DMS114 treated with DMSO at 0.1 percent for 48 hours (cell line): ENCODE measurements around the gene JARID2.

Source experiments
- DNase-seq: peaks from one replicate; lab custom pipeline; 2025; ENCODE audit not compliant: unreplicated experiment; lab: John Stamatoyannopoulos, UW

Gene JARID2

DNA sequence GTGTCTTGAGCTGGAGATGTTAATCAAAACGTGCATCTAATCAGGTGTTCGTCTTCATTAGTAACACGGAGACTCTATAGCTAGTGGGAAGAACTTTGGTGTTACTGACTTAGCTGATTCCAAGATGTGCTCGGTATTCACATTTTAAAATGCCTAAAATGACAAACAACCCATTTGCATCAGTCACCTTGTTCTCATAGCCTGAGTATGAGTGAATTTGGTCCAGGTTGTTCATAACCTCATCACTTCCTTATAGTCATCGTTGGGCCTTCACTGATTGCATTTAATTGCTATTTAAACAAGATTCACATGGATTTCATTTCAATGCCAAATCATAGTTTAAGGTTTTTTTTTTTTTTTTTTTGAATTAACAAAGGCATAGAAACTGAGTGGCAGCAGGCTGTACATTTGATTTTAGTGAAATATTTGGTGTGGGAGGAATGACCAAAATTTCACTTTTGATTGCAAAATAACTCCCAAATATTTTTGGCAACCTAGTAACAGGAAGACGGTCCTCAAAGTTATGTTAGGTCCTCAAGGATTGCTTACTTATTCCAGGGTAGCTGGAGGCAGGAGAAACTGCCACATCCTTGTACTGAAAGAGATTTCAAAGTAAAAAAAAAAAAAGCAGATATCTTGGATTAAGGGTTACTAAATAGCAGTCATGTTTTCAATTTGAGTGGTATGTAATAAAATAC, 104.7 kb downstream of the JARID2 start:
- no peak for DNase-seq

- DNase-seq = no peak
Observed at GRCh38 chr6:15351631-15352030, 105.8 kb downstream of the JARID2 start.

- DNase-seq = no peak
Observed at GRCh38 chr6:15352220-15352619, 106.4 kb downstream of the JARID2 start.

GRCh38 chr6:15352845-15353244, 107.0 kb downstream of the JARID2 start:
- no peak for DNase-seq

DNA sequence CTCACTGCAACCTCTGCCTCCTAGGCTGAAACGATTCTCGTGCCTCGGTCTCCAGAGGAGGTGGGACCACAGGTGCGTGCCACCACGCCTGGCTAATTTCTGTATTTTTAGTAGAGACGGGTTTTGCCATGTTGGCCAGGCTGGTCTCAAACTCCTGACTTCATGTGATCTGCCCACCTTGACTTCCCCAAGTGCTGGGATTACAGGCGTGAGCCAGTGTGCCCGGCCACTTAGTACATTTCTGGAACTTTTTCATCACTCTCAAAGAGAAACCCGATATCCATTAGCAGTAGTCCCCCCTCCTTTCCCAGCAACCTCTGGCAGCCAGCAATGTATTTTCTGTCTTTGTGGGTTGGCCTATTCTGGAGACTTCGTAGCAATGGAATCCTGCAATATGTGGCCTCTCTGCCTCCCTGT, 109.8 kb downstream of the JARID2 start:
- no peak for DNase-seq

DNA sequence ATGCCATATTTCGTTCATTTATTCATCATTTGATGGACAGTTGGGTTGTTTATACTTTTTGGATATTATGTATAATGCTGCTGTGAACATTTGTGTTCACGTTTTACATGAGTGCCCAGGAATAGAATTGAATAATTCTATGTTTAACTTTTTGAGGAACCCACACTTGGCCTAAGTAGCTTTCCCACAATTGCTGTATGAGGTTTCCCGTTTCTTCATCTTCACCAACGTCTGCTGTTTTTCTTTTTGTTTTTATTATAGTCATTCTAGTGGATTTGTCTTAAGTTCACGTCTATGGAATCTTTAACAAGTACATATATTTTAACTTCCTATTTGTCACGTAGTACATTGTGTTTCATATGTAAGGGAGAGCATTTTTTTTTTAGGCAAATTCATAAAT, 110.3 kb downstream of the JARID2 start:
- DNase-seq = no peak

DNA sequence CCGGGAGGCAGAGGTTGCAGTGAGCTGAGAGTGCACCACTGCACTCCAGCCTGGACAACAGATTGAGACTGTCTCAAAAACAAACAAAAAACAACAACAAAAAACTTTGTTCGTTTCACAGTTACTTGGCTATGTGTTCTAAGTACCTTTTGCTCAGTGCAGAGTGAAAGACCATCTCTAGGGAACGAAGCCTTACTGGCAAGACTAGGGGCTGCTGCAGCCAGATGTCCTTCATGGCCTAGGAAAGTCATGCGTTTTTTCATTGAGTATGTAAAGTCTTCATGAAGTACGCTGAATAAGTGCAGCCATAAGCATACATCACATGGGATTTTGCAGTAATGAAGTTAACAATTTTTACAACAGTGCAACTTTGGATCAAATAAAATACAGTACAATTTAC, 111.1 kb downstream of the JARID2 start:
- no peak for DNase-seq

- DNase-seq = no peak
Observed at GRCh38 chr6:15357782-15358181, 111.9 kb downstream of the JARID2 start.

DNA sequence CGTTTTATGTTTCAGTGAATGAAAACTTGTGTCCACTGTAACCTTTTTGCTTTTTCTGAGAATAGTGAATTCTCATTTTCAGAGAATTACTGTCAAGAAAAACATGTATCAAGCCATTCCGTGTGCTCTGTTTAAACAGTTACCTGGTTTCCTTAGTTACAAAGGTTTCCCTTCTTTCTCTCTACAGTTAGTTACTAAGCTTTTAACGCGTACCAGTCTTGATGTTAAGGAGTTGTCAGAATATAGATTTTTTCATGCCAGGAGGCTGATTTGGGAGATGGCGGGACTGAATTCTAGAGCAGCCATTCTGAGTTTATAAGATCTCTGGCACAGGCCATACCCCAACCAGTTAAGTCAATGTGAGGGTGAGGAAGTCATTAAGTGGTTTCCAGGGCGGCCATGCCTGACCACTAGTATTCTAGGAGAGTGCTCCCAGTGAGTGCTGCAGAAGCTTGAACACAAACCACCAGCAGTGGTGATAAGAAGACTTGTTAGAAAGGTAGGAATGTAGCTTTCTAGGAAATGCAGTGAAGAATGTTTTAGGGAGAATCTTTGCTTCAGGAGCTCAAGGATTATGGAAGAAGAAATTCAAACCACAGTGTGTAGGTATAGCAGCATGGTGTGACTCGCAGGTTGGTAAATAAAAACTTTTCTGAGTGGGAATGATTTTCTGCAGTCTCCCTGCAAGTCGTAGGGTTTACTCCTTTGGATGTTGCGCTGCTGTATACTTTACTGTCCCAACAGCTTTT, 112.9 kb downstream of the JARID2 start:
- DNase-seq = no peak

DNA sequence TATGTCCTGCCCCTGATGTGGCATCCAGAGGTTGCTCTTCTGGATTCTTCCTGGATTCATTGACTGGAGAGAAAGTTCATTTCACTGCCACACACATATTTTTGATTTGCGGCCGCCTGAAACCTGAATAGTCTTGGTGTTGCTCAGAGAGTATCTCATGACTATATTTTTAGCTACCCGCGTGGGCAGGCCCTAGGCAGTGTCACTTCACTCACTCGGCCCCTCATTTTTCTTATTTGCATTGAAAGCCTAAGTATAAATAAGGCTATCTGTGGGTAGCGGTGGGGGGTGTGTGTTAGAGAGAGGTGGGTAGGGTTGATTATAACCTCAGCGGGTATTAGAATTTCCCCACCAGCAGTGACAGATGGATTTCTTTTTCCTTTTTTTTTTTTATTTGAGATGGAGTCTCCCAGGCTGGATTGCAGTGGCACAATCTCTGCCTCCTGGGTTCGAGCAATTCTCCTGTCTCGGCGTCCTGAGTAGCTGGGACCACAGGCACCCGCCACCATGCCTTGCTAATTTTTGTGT, 113.5 kb downstream of the JARID2 start:
- no peak for DNase-seq

- DNase-seq = no peak
Observed at GRCh38 chr6:15360300-15360699, 114.4 kb downstream of the JARID2 start.

- no peak for DNase-seq
Observed at GRCh38 chr6:15361197-15361596, 115.3 kb downstream of the JARID2 start.

DNA sequence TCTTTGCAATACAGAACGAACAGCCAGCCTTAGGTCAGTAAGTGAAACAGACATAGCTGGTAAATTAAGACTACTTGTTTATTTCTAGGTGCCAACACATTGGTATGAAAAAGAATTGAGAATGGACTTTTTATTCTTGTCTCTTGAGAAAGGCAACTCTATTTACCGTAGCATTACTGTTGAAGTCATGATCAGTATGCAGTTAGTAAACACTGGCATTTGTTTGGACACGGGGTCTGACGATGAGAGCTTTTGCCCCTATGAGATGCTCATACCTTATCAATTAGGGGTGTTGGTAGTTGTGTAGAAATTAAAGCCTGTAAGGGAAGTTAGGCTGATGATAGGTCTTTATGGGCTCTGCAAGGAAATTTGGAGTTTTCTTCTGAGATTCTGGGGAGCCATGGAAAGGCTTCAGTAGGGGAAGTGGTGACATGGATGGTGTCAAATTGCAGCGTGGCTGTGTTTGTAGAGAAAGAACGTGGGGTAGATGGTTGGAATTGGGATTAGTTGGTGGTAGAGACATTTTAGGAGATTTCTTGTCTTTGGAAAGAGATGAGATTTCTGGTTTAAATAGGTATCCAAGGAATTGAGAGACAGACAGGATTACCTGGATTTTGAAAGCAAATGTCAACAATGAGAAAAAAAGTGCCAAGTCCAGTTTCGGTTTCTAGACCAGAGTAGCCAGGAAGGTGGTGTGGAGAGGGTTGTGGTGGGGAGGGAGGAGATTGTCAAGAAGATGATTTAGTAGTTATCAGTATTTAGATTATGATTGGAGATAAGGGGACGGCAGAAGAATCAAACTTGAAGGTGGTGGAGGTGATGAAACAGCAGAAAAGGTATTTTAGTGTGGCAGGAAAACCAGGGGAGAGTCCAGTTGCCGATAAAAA, 116.6 kb downstream of the JARID2 start:
- no peak for DNase-seq

- no peak for DNase-seq
Observed at GRCh38 chr6:15363164-15363522, 117.3 kb downstream of the JARID2 start.

GRCh38 chr6:15363523-15364400, 117.9 kb downstream of the JARID2 start:
- DNase-seq = no peak

DNA sequence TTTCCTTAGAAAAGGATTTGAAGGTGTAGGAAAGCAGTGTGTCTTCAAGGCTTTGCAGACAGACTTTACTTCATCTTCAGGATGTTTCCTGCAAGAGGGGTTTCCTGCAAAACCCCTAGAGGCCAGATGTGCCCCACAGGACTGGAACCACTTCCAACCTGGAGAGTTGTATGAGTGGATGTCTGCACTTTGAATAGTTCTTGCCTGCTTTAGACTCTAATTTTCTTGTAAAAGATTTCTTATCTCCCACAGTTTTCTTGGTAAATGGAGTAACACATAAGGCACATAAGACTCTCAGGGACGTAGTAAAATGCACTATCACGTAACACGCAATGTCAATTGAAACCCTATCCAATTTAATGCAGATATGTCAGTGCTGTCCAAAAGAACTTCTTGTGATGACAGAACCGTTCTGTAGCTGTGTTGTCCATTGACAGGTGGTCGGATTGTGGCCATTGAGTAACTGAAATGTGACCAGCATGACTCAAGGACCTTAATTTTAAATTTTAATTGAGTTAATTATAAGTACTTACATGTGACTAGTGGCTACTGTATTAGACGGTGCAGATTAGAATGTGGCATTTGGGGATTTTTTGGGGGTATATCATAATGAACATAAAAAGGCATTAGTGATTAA, 118.7 kb downstream of the JARID2 start:
- no peak for DNase-seq

DNA sequence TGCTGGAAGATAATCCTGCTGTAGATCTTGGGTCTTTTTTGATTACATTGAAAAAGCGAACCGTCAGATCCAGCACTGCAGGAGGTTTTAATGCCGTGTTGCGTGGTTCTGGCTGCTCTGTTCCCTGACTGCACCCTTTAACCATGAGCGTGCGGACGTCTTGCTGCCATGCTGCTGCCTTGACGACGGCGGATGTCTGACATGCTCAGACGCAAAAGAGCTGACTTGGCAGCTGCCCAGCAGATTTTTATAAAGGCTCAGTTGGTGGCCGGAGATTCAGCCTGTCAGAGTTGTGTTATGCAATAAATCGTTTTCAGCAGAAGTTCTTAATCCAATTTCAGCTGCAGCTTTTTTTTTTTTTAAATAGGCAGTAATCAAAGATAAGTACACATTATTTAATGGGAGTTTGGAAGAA, 119.4 kb downstream of the JARID2 start:
- DNase-seq = no peak

- DNase-seq = no peak
Observed at GRCh38 chr6:15366003-15366535, 120.2 kb downstream of the JARID2 start.

DNA sequence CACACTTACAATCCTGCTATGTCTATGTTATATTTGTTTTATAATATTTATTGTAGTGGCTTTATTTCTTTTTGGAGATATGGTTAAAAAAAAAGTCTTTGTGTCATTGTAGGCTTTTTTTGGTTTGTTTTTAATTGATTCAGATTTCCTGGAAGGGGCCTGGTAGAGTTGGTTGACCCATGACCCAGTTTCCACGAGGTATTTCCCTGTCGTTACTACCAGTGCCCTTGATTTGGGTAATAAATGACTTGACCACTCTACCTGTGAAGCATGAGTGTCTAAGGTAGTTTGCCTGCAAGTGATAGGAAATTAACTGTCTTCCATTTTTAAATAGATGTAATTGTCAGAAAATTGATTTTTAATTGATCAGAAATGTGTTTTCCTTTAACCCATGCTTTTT, 121.0 kb downstream of the JARID2 start:
- DNase-seq = no peak

DNA sequence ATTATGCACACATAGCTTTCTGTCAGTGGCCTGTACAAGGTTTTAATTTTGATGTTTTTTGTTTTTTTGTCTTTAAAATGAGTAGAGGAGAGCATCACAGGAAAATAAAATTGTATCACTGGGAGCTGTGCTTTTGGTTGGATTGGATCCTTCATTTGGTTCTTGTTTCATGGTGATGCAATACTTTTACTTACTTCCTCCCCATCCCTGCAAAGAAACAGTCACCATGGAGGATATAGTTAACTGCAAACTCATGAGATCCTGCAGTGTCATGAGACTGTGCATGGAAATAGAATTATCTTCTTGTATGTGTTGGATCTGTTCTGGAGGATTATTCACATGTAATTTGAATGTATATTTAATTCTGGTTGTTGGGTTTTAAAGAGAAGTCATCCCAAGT, 122.3 kb downstream of the JARID2 start:
- DNase-seq = no peak
